ENCODE data around the gene CCDC88C.

CCDC88C gene

DNA sequence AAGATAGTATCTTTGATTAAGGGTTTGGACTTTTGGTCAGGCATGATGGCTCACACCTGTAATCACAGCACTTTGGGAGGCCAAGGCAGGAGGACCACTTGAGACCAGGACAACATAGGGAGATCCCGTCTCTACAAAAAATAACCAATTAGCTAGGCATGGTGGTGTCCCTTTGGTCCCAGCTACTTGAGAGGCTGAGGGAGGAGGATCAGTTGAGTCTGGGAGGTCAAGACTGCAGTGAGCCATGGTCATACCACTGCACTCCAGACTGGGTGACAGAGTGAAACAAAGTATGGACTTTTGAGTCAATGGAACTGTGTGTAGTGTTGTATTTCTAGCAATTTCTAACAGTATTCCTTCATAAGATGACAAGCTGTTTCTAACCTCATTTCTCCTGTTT, 38.7 kb upstream of the CCDC88C start:
- DNase-seq (ENCODE audit: low spot score) = no peak
- no peak overlapping the region for H3K4me2 ChIP-seq (ENCODE audit: insufficient read depth, low read length, poor library complexity, severe bottlenecking)
- H2BK15ac ChIP-seq (ENCODE audit: low read length) = no peak overlapping the region
- H3K4me1 ChIP-seq (ENCODE audit: control insufficient read depth in 2 of 2, insufficient read depth in 1 of 2, low read depth in 1 of 2, low read length in 2 of 2) = no peaks in the 10 kb centered on the region
- H3K14ac ChIP-seq (ENCODE audit: low read length) = no peak overlapping the region
- no peak overlapping the region for H2BK5ac ChIP-seq (ENCODE audit: low read length)
- WGBS, 2 donors (ENCODE audit: extremely low coverage in 2 of 2, insufficient read length in 2 of 2, insufficient replicate concordance in 1 of 2) = no CpG with 5 or more reads among the region's 1 CpG
- H2BK12ac ChIP-seq (ENCODE audit: low read length) = no peak overlapping the region
- no peak overlapping the region for H2AK5ac ChIP-seq (ENCODE audit: low read depth, low read length)
- H3K9ac ChIP-seq (ENCODE audit: low read depth, low read length, poor library complexity) = no peak overlapping the region
- H3K4ac ChIP-seq (ENCODE audit: low read length) = no peak overlapping the region
- no peaks in the 10 kb centered on the region for H3K79me1 ChIP-seq (ENCODE audit: low read depth, low read length)
- H3K9me3 ChIP-seq (replicated peaks in 1 of 2; ENCODE audit: control insufficient read depth in 2 of 2, insufficient read depth in 1 of 2, low read depth in 1 of 2, low read length in 2 of 2) = no peaks in the 10 kb centered on the region
- no peak overlapping the region for H2AFZ ChIP-seq (ENCODE audit: low read length)
- H3K27me3 ChIP-seq (ENCODE audit: control insufficient read depth in 3 of 3, insufficient read depth in 3 of 3, low read depth in 1 of 3, low read length in 3 of 3) = no peaks in the 10 kb centered on the region
- H2BK120ac ChIP-seq (ENCODE audit: low read depth, low read length) = no peak overlapping the region
- H3K18ac ChIP-seq (ENCODE audit: low read length) = no peak overlapping the region
- no peak overlapping the region for H4K8ac ChIP-seq (ENCODE audit: low read depth, low read length)
- no peak overlapping the region for H3K4me3 ChIP-seq (ENCODE audit: low read length in 2 of 2)
- no peak overlapping the region for H3K27ac ChIP-seq (replicated peaks; ENCODE audit: low read length)
- H3K23ac ChIP-seq (ENCODE audit: low read depth, low read length, poor library complexity) = no peak overlapping the region
- no peak overlapping the region for H4K91ac ChIP-seq (ENCODE audit: low read depth, low read length, poor library complexity)
- peaks cover 13 to 70% of the 10 kb centered on the region in 2 donors for H3K36me3 ChIP-seq (replicated peaks in 1 of 2; ENCODE audit: control insufficient read depth in 2 of 2, insufficient read depth in 2 of 2, low read length in 2 of 2)

DNA sequence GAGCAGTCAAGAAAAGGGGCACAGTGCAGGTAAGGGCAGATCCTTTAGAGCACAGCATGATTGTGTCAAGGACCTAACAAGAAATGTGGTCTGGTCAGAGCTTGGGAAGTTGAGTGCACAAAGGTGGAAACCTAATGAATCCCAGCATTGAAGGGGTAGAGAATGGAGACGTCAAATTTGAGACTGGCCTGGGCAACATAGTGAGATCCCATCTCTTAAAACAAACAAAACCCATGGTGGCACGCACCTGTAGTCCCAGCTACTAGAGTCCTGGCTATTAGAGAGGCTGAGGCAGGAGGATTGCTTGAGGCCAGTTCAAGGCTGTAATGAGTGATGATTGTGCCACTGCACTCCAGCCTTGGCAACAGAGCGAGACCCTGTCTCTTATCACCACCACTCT, 37.0 kb upstream of the CCDC88C start:
- Histone ChIP-seq H3K36me3 (replicated peaks in 1 of 2; ENCODE audit: control insufficient read depth in 2 of 2, insufficient read depth in 2 of 2, low read length in 2 of 2) (peaks cover 6 to 53% of the 10 kb centered on the region in 2 donors), H4K91ac (ENCODE audit: low read depth, low read length, poor library complexity) (no peak overlapping the region), H3K14ac (ENCODE audit: low read length) (no peak overlapping the region), H3K23ac (ENCODE audit: low read depth, low read length, poor library complexity) (no peak overlapping the region), H2BK5ac (ENCODE audit: low read length) (no peak overlapping the region), H2AK5ac (ENCODE audit: low read depth, low read length) (no peak overlapping the region), H3K9me3 (replicated peaks in 1 of 2; ENCODE audit: control insufficient read depth in 2 of 2, insufficient read depth in 1 of 2, low read depth in 1 of 2, low read length in 2 of 2) (no peaks in the 10 kb centered on the region), H3K9ac (ENCODE audit: low read depth, low read length, poor library complexity) (no peak overlapping the region), H3K18ac (ENCODE audit: low read length) (no peak overlapping the region), H3K4me2 (ENCODE audit: insufficient read depth, low read length, poor library complexity, severe bottlenecking) (no peak overlapping the region), H2BK12ac (ENCODE audit: low read length) (no peak overlapping the region), H2BK120ac (ENCODE audit: low read depth, low read length) (no peak overlapping the region), H3K27ac (replicated peaks; ENCODE audit: low read length) (no peak overlapping the region), H2AFZ (ENCODE audit: low read length) (no peak overlapping the region), H3K4me1 (ENCODE audit: control insufficient read depth in 2 of 2, insufficient read depth in 1 of 2, low read depth in 1 of 2, low read length in 2 of 2) (no peaks in the 10 kb centered on the region), H4K8ac (ENCODE audit: low read depth, low read length) (no peak overlapping the region), H3K27me3 (ENCODE audit: control insufficient read depth in 3 of 3, insufficient read depth in 3 of 3, low read depth in 1 of 3, low read length in 3 of 3) (no peaks in the 10 kb centered on the region), H2BK15ac (ENCODE audit: low read length) (no peak overlapping the region), H3K4ac (ENCODE audit: low read length) (no peak overlapping the region), H3K79me1 (ENCODE audit: low read depth, low read length) (no peaks in the 10 kb centered on the region), H3K4me3 (ENCODE audit: low read length in 2 of 2) (no peak overlapping the region)
- WGBS, 2 donors (ENCODE audit: extremely low coverage in 2 of 2, insufficient read length in 2 of 2, insufficient replicate concordance in 1 of 2) = no CpG with 5 or more reads among the region's 3 CpGs
- DNase-seq (ENCODE audit: low spot score) = no peak

DNA sequence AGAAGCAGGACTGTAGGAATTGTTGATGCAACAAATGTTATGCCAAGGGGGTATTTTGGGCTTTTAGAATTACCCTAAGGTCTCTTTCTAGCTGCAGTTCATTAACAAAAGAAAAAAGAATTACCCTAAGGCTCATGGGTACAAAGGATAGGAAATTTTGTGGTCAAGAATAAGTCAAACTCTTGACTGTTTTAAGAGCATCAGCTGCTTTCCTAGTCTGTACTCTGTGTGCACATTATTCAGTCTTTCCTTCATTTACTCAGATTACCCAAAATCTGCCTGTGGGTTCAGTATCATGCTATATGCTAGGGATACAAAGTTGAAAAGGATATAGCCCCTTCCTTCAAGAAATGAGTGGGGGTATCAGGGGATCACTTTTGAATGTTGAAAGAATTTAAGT, 36.5 kb upstream of the CCDC88C start:
- no peaks in the 10 kb centered on the region for H3K9me3 ChIP-seq (replicated peaks in 1 of 2; ENCODE audit: control insufficient read depth in 2 of 2, insufficient read depth in 1 of 2, low read depth in 1 of 2, low read length in 2 of 2)

GRCh38 chr14:91453744-91454143, 36.1 kb upstream of the CCDC88C start:
- H4K91ac ChIP-seq (ENCODE audit: low read depth, low read length, poor library complexity) = no peak overlapping the region
- no peak overlapping the region for H2BK15ac ChIP-seq (ENCODE audit: low read length)
- H3K23ac ChIP-seq (ENCODE audit: low read depth, low read length, poor library complexity) = no peak overlapping the region
- H3K4me3 ChIP-seq (ENCODE audit: low read length in 2 of 2) = no peak overlapping the region
- H3K27ac ChIP-seq (replicated peaks; ENCODE audit: low read length) = no peak overlapping the region
- peaks cover 6 to 44% of the 10 kb centered on the region in 2 donors for H3K36me3 ChIP-seq (replicated peaks in 1 of 2; ENCODE audit: control insufficient read depth in 2 of 2, insufficient read depth in 2 of 2, low read length in 2 of 2)
- no peak overlapping the region for H3K9ac ChIP-seq (ENCODE audit: low read depth, low read length, poor library complexity)
- no peak overlapping the region for H3K4me2 ChIP-seq (ENCODE audit: insufficient read depth, low read length, poor library complexity, severe bottlenecking)
- H3K4me1 ChIP-seq (ENCODE audit: control insufficient read depth in 2 of 2, insufficient read depth in 1 of 2, low read depth in 1 of 2, low read length in 2 of 2) = no peaks in the 10 kb centered on the region
- H3K9me3 ChIP-seq (replicated peaks in 1 of 2; ENCODE audit: control insufficient read depth in 2 of 2, insufficient read depth in 1 of 2, low read depth in 1 of 2, low read length in 2 of 2) = no peaks in the 10 kb centered on the region
- H2AK5ac ChIP-seq (ENCODE audit: low read depth, low read length) = no peak overlapping the region
- H3K4ac ChIP-seq (ENCODE audit: low read length) = no peak overlapping the region
- H3K14ac ChIP-seq (ENCODE audit: low read length) = no peak overlapping the region
- no peak for DNase-seq (ENCODE audit: low spot score)
- H3K27me3 ChIP-seq (ENCODE audit: control insufficient read depth in 3 of 3, insufficient read depth in 3 of 3, low read depth in 1 of 3, low read length in 3 of 3) = no peaks in the 10 kb centered on the region
- no CpG with 5 or more reads among the region's 5 CpGs for WGBS, 2 donors (ENCODE audit: extremely low coverage in 2 of 2, insufficient read length in 2 of 2, insufficient replicate concordance in 1 of 2)
- H2BK12ac ChIP-seq (ENCODE audit: low read length) = no peak overlapping the region
- no peak overlapping the region for H2AFZ ChIP-seq (ENCODE audit: low read length)
- no peak overlapping the region for H3K18ac ChIP-seq (ENCODE audit: low read length)
- no peak overlapping the region for H4K8ac ChIP-seq (ENCODE audit: low read depth, low read length)
- no peaks in the 10 kb centered on the region for H3K79me1 ChIP-seq (ENCODE audit: low read depth, low read length)
- no peak overlapping the region for H2BK5ac ChIP-seq (ENCODE audit: low read length)
- no peak overlapping the region for H2BK120ac ChIP-seq (ENCODE audit: low read depth, low read length)

More for the DNA sequence above, 36.5 kb upstream of the CCDC88C start:
- H2AFZ ChIP-seq (ENCODE audit: low read length) = no peak overlapping the region
- no peaks in the 10 kb centered on the region for H3K27me3 ChIP-seq (ENCODE audit: control insufficient read depth in 3 of 3, insufficient read depth in 3 of 3, low read depth in 1 of 3, low read length in 3 of 3)
- no peak overlapping the region for H4K91ac ChIP-seq (ENCODE audit: low read depth, low read length, poor library complexity)
- no peaks in the 10 kb centered on the region for H3K79me1 ChIP-seq (ENCODE audit: low read depth, low read length)
- H2BK12ac ChIP-seq (ENCODE audit: low read length) = no peak overlapping the region
- no peak overlapping the region for H3K4me3 ChIP-seq (ENCODE audit: low read length in 2 of 2)
- H4K8ac ChIP-seq (ENCODE audit: low read depth, low read length) = no peak overlapping the region
- H3K23ac ChIP-seq (ENCODE audit: low read depth, low read length, poor library complexity) = no peak overlapping the region
- no peak overlapping the region for H3K4me2 ChIP-seq (ENCODE audit: insufficient read depth, low read length, poor library complexity, severe bottlenecking)
- no peak overlapping the region for H3K14ac ChIP-seq (ENCODE audit: low read length)
- no peak overlapping the region for H2BK120ac ChIP-seq (ENCODE audit: low read depth, low read length)
- H3K4me1 ChIP-seq (ENCODE audit: control insufficient read depth in 2 of 2, insufficient read depth in 1 of 2, low read depth in 1 of 2, low read length in 2 of 2) = no peaks in the 10 kb centered on the region
- H3K27ac ChIP-seq (replicated peaks; ENCODE audit: low read length) = no peak overlapping the region
- DNase-seq (ENCODE audit: low spot score) = no peak
- no peak overlapping the region for H2BK5ac ChIP-seq (ENCODE audit: low read length)
- no peak overlapping the region for H2AK5ac ChIP-seq (ENCODE audit: low read depth, low read length)
- H2BK15ac ChIP-seq (ENCODE audit: low read length) = no peak overlapping the region
- no peak overlapping the region for H3K4ac ChIP-seq (ENCODE audit: low read length)
- H3K18ac ChIP-seq (ENCODE audit: low read length) = no peak overlapping the region
- no peak overlapping the region for H3K9ac ChIP-seq (ENCODE audit: low read depth, low read length, poor library complexity)
- H3K36me3 ChIP-seq (replicated peaks in 1 of 2; ENCODE audit: control insufficient read depth in 2 of 2, insufficient read depth in 2 of 2, low read length in 2 of 2) = peaks cover 6 to 49% of the 10 kb centered on the region in 2 donors

All from neuronal stem cell (in vitro differentiated cells).